HG03460 (cell line): ENCODE data around the gene PHACTR3.

ENCODE experiments used
- ATAC-seq: cut with Tn5 transposase; IDR thresholded peaks from one replicate; pipeline ENCODE4 v1.9.1; 2021; ENCODE audit not compliant: unreplicated experiment

PHACTR3 gene

GRCh38 chr20:59811681-59812171 is 207.4 kb downstream of the PHACTR3 start:
- no peak for ATAC-seq

GRCh38 chr20:59812286-59813125 is 208.2 kb downstream of the PHACTR3 start:
- no peak for ATAC-seq

GRCh38 chr20:59813126-59813947 is 209.0 kb downstream of the PHACTR3 start:
- ATAC-seq, result no peak

GRCh38 chr20:59813948-59814839 is 209.9 kb downstream of the PHACTR3 start:
- ATAC-seq, result no peak

GRCh38 chr20:59814840-59815340 is 210.6 kb downstream of the PHACTR3 start:
- no peak for ATAC-seq

GRCh38 chr20:59816146-59816738 is 211.9 kb downstream of the PHACTR3 start:
- ATAC-seq, result no peak

GRCh38 chr20:59817406-59817805 is 213.1 kb downstream of the PHACTR3 start:
- ATAC-seq, result no peak

- ATAC-seq, result no peak
Measured at GRCh38 chr20:59817846-59818615, 213.7 kb downstream of the PHACTR3 start.

GRCh38 chr20:59818911-59819310 is 214.6 kb downstream of the PHACTR3 start:
- no peak for ATAC-seq

- ATAC-seq, result no peak
Measured at GRCh38 chr20:59819496-59820203, 215.3 kb downstream of the PHACTR3 start.

GRCh38 chr20:59820204-59821041 is 216.1 kb downstream of the PHACTR3 start:
- ATAC-seq, result no peak

GRCh38 chr20:59821201-59821600 is 216.9 kb downstream of the PHACTR3 start:
- no peak for ATAC-seq

- ATAC-seq, result no peak
Measured at GRCh38 chr20:59821788-59822187, 217.4 kb downstream of the PHACTR3 start.

GRCh38 chr20:59822291-59823029 is 218.1 kb downstream of the PHACTR3 start:
- no peak for ATAC-seq

GRCh38 chr20:59823030-59823423 is 218.7 kb downstream of the PHACTR3 start:
- no peak for ATAC-seq

- no peak for ATAC-seq
Measured at GRCh38 chr20:59823491-59824259, 219.3 kb downstream of the PHACTR3 start.
